SK-N-SH treated with all-trans-retinoic acid at 6 μM for 48 hours (cell line): Measurements from ENCODE around the gene ATP8A2.
A peak's percentile ranks its signal among the peaks of the same experiment; 100 is the strongest.

Source experiments
- ATAC-seq: fragments of 200-7000 bp; cut with Tn5 transposase; 3 replicates; pipeline ENCODE4 v1.9.1; 2020; ENCODE audit warnings: mild to moderate bottlenecking, moderate library complexity
- ARNTL ChIP-seq: fragments of 450-650 bp; formaldehyde crosslinking; IDR thresholded peaks from 2 replicates; pipeline ENCODE4 v1.5.0; 2020; ENCODE audit warnings: low read depth, mild to moderate bottlenecking, moderate library complexity, borderline replicate concordance
- BACH2 ChIP-seq: fragments of 250-450 bp; sonication (Bioruptor Pico); IDR thresholded peaks from 2 replicates; pipeline ENCODE4 v1.9.0; 2021; ENCODE audit warnings: mild to moderate bottlenecking, borderline replicate concordance
- CREB5 ChIP-seq: fragments of 250-450 bp; sonication (Bioruptor Pico); IDR thresholded peaks from 2 replicates; pipeline ENCODE4 v1.5.1; 2020; ENCODE audit warnings: low read depth, mild to moderate bottlenecking, moderate library complexity
- CSDC2 ChIP-seq: fragments of 250-450 bp; sonication (Bioruptor Pico); IDR thresholded peaks from 2 replicates; pipeline ENCODE4 v1.5.0; 2020; ENCODE audit warnings: mild to moderate bottlenecking, moderate library complexity
- ESRRG ChIP-seq: fragments of 250-450 bp; sonication (Bioruptor Pico); IDR thresholded peaks from 2 replicates; pipeline ENCODE4 v1.6.1; 2021; ENCODE audit warnings: mild to moderate bottlenecking
- GLIS3 ChIP-seq: fragments of 250-450 bp; sonication (Bioruptor Pico); IDR thresholded peaks from 2 replicates; pipeline ENCODE4 v1.5.0; 2020; ENCODE audit warnings: mild to moderate bottlenecking, moderate library complexity
- ISL1 ChIP-seq: fragments of 250-450 bp; sonication (Bioruptor Pico); IDR thresholded peaks from 2 replicates; pipeline ENCODE4 v2.1.2; 2022; ENCODE audit warnings: mild to moderate bottlenecking, moderate library complexity
- OSR1 ChIP-seq: fragments of 250-450 bp; sonication (Bioruptor Pico); IDR thresholded peaks from 2 replicates; pipeline ENCODE4 v1.8.0; 2022; ENCODE audit warnings: moderate library complexity, mild to moderate bottlenecking, inconsistent platforms
- PATZ1 ChIP-seq: fragments of 250-450 bp; sonication (Bioruptor Pico); IDR thresholded peaks from 2 replicates; pipeline ENCODE4 v1.8.0; 2020; ENCODE audit warnings: mild to moderate bottlenecking, moderate library complexity, borderline replicate concordance
- POU6F1 ChIP-seq: fragments of 250-450 bp; sonication (Bioruptor Pico); IDR thresholded peaks from 2 replicates; pipeline ENCODE4 v1.8.0; 2021; ENCODE audit warnings: low read depth, mild to moderate bottlenecking, moderate library complexity, borderline replicate concordance
- RARB ChIP-seq: fragments of 250-450 bp; sonication (Bioruptor Pico); IDR thresholded peaks from 2 replicates; pipeline ENCODE4 v1.8.0; 2021; ENCODE audit warnings: mild to moderate bottlenecking, moderate library complexity
- SNAI2 ChIP-seq: fragments of 250-450 bp; sonication (Bioruptor Pico); IDR thresholded peaks from 2 replicates; pipeline ENCODE4 v1.5.0; 2020; ENCODE audit warnings: mild to moderate bottlenecking, moderate library complexity
- TCF4 ChIP-seq: fragments of 250-450 bp; sonication (Bioruptor Pico); IDR thresholded peaks from 2 replicates; pipeline ENCODE4 v1.8.0; 2021; ENCODE audit warnings: mild to moderate bottlenecking, moderate library complexity, borderline replicate concordance
- TOX ChIP-seq: fragments of 250-450 bp; sonication (Bioruptor Pico); IDR thresholded peaks from 2 replicates; pipeline ENCODE4 v1.8.0; 2021; ENCODE audit warnings: mild to moderate bottlenecking, moderate library complexity, borderline replicate concordance
- TSHZ2 ChIP-seq: fragments of 250-450 bp; sonication (Bioruptor Pico); IDR thresholded peaks from 2 replicates; pipeline ENCODE4 v1.5.0; 2020; ENCODE audit warnings: mild to moderate bottlenecking, moderate library complexity
- ZC3H10 ChIP-seq: fragments of 250-450 bp; sonication (Bioruptor Pico); IDR thresholded peaks from 2 replicates; pipeline ENCODE4 v1.5.1; 2021; ENCODE audit warnings: mild to moderate bottlenecking, moderate library complexity
- ZFP3 ChIP-seq: fragments of 250-450 bp; sonication (Bioruptor Pico); IDR thresholded peaks from 2 replicates; pipeline ENCODE4 v1.5.0; 2020; ENCODE audit warnings: mild to moderate bottlenecking, moderate library complexity
- ZFP30 ChIP-seq: fragments of 450-650 bp; formaldehyde crosslinking; IDR thresholded peaks from 2 replicates; pipeline ENCODE4 v1.5.0; 2022; ENCODE audit warnings: mild to moderate bottlenecking, moderate library complexity
- ZNF70 ChIP-seq: fragments of 450-650 bp; formaldehyde crosslinking; IDR thresholded peaks from 2 replicates; pipeline ENCODE4 v1.5.0; 2020; ENCODE audit warnings: mild to moderate bottlenecking, moderate library complexity
- TF ChIP-seq, protein P1 (sequence below): fragments of 250-450 bp; sonication (Bioruptor Pico); IDR thresholded peaks from 2 replicates; pipeline ENCODE4 v1.5.1; 2021; ENCODE audit warnings: mild to moderate bottlenecking, moderate library complexity

Gene ATP8A2

DNA sequence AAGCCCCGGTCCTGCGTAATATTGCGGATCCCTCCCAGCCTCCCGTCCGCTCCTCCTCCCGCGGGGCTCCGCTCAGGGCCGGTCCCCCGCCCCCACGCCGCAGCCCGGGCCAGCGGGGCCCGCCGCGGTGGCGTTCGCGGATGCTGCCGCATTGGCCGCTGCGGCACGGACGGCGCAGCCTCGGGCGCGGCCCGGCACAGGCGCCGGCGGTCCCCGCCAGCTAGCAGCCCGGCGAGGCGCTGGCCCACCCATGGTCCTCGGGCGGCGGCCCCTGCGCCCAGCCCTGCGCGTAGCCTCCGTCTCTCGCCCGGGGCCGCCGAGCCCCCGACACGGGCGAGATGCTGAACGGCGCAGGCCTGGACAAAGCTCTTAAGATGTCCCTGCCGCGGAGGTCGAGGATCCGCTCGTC lies at the start of gene ATP8A2:
ATP8A2 (plus strand) TSS at position 100 of the 409 bp plus-strand sequence; CDS start at position 339, 239 bp downstream.
- no peak for TF ChIP-seq PATZ1 (CRISPR knock-in tag)
- TF ChIP-seq ZFP30 (CRISPR knock-in tag) = no peak
- TF ChIP-seq CSDC2 (CRISPR knock-in tag) = no peak
- TF ChIP-seq, protein P1, sequence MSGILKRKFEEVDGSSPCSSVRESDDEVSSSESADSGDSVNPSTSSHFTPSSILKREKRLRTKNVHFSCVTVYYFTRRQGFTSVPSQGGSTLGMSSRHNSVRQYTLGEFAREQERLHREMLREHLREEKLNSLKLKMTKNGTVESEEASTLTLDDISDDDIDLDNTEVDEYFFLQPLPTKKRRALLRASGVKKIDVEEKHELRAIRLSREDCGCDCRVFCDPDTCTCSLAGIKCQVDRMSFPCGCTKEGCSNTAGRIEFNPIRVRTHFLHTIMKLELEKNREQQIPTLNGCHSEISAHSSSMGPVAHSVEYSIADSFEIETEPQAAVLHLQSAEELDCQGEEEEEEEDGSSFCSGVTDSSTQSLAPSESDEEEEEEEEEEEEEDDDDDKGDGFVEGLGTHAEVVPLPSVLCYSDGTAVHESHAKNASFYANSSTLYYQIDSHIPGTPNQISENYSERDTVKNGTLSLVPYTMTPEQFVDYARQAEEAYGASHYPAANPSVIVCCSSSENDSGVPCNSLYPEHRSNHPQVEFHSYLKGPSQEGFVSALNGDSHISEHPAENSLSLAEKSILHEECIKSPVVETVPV = no peak
- TF ChIP-seq SNAI2 = no peak
- TF ChIP-seq ZNF70 (CRISPR knock-in tag) = no peak
- no peak for TF ChIP-seq RARB (CRISPR knock-in tag)
- no peak for TF ChIP-seq GLIS3 (CRISPR knock-in tag)
- no peak for TF ChIP-seq POU6F1
- no peak for TF ChIP-seq TOX
- no peak for TF ChIP-seq ISL1 (CRISPR knock-in tag)
- peak; percentile 40 for ATAC-seq

- TF ChIP-seq RARB (CRISPR knock-in tag) = no peak
- no peak for TF ChIP-seq ESRRG
- TF ChIP-seq TSHZ2 = no peak
- TF ChIP-seq BACH2 = no peak
- no peak for TF ChIP-seq ARNTL
- TF ChIP-seq GLIS3 (CRISPR knock-in tag) = no peak
- TF ChIP-seq OSR1 = no peak
- no peak for TF ChIP-seq TCF4 (CRISPR knock-in tag)
- TF ChIP-seq POU6F1 = no peak
- TF ChIP-seq, protein P1 = no peak
- no peak for TF ChIP-seq CREB5 (CRISPR knock-in tag)
- TF ChIP-seq ISL1 (CRISPR knock-in tag) = no peak
- no peak for TF ChIP-seq ZC3H10
- no peak for TF ChIP-seq ZNF70 (CRISPR knock-in tag)
- no peak for TF ChIP-seq CSDC2 (CRISPR knock-in tag)
- no peak for TF ChIP-seq ZFP3 (CRISPR knock-in tag)
- no peak for TF ChIP-seq TOX
- no peak for ATAC-seq
Measured at GRCh38 chr13:25324100-25324499, 47.7 kb upstream of the ATP8A2 start.
